ENCODE results near the gene CDH13.
A peak's percentile ranks its signal among the peaks of the same experiment; 100 is the strongest.

CDH13 gene

GRCh38 chr16:82641336-82641984, 14.7 kb downstream of the CDH13 start:
- no peaks in the 10 kb centered on the region for H3K27me3 ChIP-seq
- TF ChIP-seq Cebpa-rat (IDR thresholded peaks at IDR 0.05): no peak
- no peaks in the 10 kb centered on the region for H3K36me3 ChIP-seq
- no peak overlapping the region for H3K9ac ChIP-seq
- no peak overlapping the region for H3K4me2 ChIP-seq
- no peak overlapping the region for H3K4me3 ChIP-seq
- peaks cover 14 to 20% (median 17%) of the 10 kb centered on the region in 10 experiments for H3K4me1 ChIP-seq
- no peaks in the 10 kb centered on the region for H3K9me3 ChIP-seq (replicated peaks in 1 of 11)
- H3K27ac ChIP-seq: no peak overlapping the region
- no peaks in the 10 kb centered on the region for H4K20me1 ChIP-seq

- Histone ChIP-seq H3K27me3 (no peaks in the 10 kb centered on the region), H3K4me2 (no peak overlapping the region), H3K27ac (no peak overlapping the region), H3K4me3 (no peak overlapping the region), H3K36me3 (no peaks in the 10 kb centered on the region), H3K9me3 (replicated peaks in 1 of 11) (no peaks in the 10 kb centered on the region; a peak in 1 of 22 replicates), H3K4me1 (peaks cover 11 to 24% (median 15%) of the 10 kb centered on the region in 10 experiments), H4K20me1 (no peaks in the 10 kb centered on the region), H3K9ac (no peak overlapping the region)
- TF ChIP-seq Cebpa-rat (IDR thresholded peaks at IDR 0.05): no peak
Observed at GRCh38 chr16:82643136-82643535, 16.4 kb downstream of the CDH13 start.

- Histone ChIP-seq H3K27me3 (no peaks in the 10 kb centered on the region), H3K4me3 (no peak overlapping the region), H3K9ac (no peak overlapping the region), H3K4me1 (peaks cover 1 to 14% (median 5%) of the 10 kb centered on the region in 10 experiments; a peak in 19 of 20 replicates), H3K4me2 (no peak overlapping the region), H3K9me3 (replicated peaks in 1 of 11) (no peaks in the 10 kb centered on the region; a peak in 1 of 22 replicates), H4K20me1 (no peaks in the 10 kb centered on the region), H3K36me3 (no peaks in the 10 kb centered on the region), H3K27ac (no peak overlapping the region)
- no peak for TF ChIP-seq Cebpa-rat (IDR thresholded peaks at IDR 0.05)
Observed at GRCh38 chr16:82643936-82644630, 17.3 kb downstream of the CDH13 start.

- no peaks in the 10 kb centered on the region for H3K36me3 ChIP-seq
Observed at GRCh38 chr16:82646504-82646903, 19.7 kb downstream of the CDH13 start.

GRCh38 chr16:82649766-82650165, 23.0 kb downstream of the CDH13 start:
- Histone ChIP-seq H3K9me3 (replicated peaks in 1 of 11) (no peaks in the 10 kb centered on the region; a peak in 1 of 22 replicates), H3K9ac (no peak overlapping the region), H3K27ac (no peak overlapping the region), H3K36me3 (no peaks in the 10 kb centered on the region), H3K4me2 (no peak overlapping the region), H3K27me3 (no peaks in the 10 kb centered on the region), H4K20me1 (no peaks in the 10 kb centered on the region), H3K4me1 (peaks cover 28 to 46% (median 35%) of the 10 kb centered on the region in 10 experiments), H3K4me3 (no peak overlapping the region)
- TF ChIP-seq Cebpa-rat (IDR thresholded peaks at IDR 0.05): no peak

More at GRCh38 chr16:82646504-82646903, 19.7 kb downstream of the CDH13 start:
- Histone ChIP-seq H4K20me1 (no peaks in the 10 kb centered on the region), H3K4me3 (no peak overlapping the region), H3K9me3 (replicated peaks in 1 of 11) (no peaks in the 10 kb centered on the region; a peak in 1 of 22 replicates), H3K9ac (no peak overlapping the region), H3K27ac (no peak overlapping the region), H3K4me1 (peaks cover 0 to 13% (median 3%) of the 10 kb centered on the region in 10 experiments; a peak in 15 of 20 replicates), H3K27me3 (no peaks in the 10 kb centered on the region), H3K4me2 (no peak overlapping the region)
- TF ChIP-seq Cebpa-rat (IDR thresholded peaks at IDR 0.05): no peak

- no peak overlapping the region for H3K4me3 ChIP-seq
- H3K27me3 ChIP-seq: 0 out of 22 replicates have a peak, but pooled peaks cover 0 to 2% (median 0%) of the 10 kb centered on the region in 11 experiments
- H4K20me1 ChIP-seq: no peaks in the 10 kb centered on the region
- no peaks in the 10 kb centered on the region for H3K36me3 ChIP-seq
- peaks cover 36 to 56% (median 45%) of the 10 kb centered on the region in 10 experiments for H3K4me1 ChIP-seq
- no peak overlapping the region; a peak in 1 of 22 replicates for H3K4me2 ChIP-seq
- no peaks in the 10 kb centered on the region; a peak in 1 of 22 replicates for H3K9me3 ChIP-seq (replicated peaks in 1 of 11)
- no peak overlapping the region for H3K27ac ChIP-seq
- no peak for TF ChIP-seq Cebpa-rat (IDR thresholded peaks at IDR 0.05)
- H3K9ac ChIP-seq: no peak overlapping the region
Observed at GRCh38 chr16:82650804-82651203, 24.0 kb downstream of the CDH13 start.

- no peak overlapping the region; a peak in 1 of 22 replicates for H3K9ac ChIP-seq
- no peaks in the 10 kb centered on the region; a peak in 1 of 22 replicates for H3K9me3 ChIP-seq (replicated peaks in 1 of 11)
- peak overlapping the region in 8 of 11 experiments; percentile 27 to 60 (median 36); a peak in 11 of 22 replicates for H3K27ac ChIP-seq
- H3K4me2 ChIP-seq: peak overlapping the region; percentile 36 to 93 (median 79)
- no peak overlapping the region for H3K4me3 ChIP-seq
- TF ChIP-seq Cebpa-rat (IDR thresholded peaks at IDR 0.05): no peak
- H3K4me1 ChIP-seq: peaks cover 36 to 54% (median 45%) of the 10 kb centered on the region in 10 experiments
- H4K20me1 ChIP-seq: no peaks in the 10 kb centered on the region
- H3K36me3 ChIP-seq: no peaks in the 10 kb centered on the region
- peaks cover 0 to 6% (median 0%) of the 10 kb centered on the region in 11 experiments; a peak in 1 of 22 replicates for H3K27me3 ChIP-seq
Observed at GRCh38 chr16:82651921-82652601, 25.3 kb downstream of the CDH13 start.

GRCh38 chr16:82652826-82653225, 26.1 kb downstream of the CDH13 start:
- Histone ChIP-seq H3K9me3 (replicated peaks in 1 of 11) (no peaks in the 10 kb centered on the region), H3K36me3 (no peaks in the 10 kb centered on the region), H3K4me1 (peaks cover 36 to 47% (median 45%) of the 10 kb centered on the region in 10 experiments), H3K27me3 (peaks cover 0 to 6% (median 0%) of the 10 kb centered on the region in 11 experiments; a peak in 1 of 22 replicates), H3K4me3 (no peak overlapping the region), H3K27ac (peak overlapping the region in 8 of 11 experiments; percentile 45 to 70 (median 64); a peak in 10 of 22 replicates), H3K9ac (no peak overlapping the region), H3K4me2 (peak overlapping the region; percentile 65 to 93 (median 81); a peak in 21 of 22 replicates), H4K20me1 (no peaks in the 10 kb centered on the region)
- TF ChIP-seq Cebpa-rat (IDR thresholded peaks at IDR 0.05): no peak

Data from BLaER1 treated with 17β-estradiol and CSF1 and Interleukin-3, amounts not matched to agents 10 nM and 100 nM (cell line).